ENCODE measurements around the gene FBLN2.

FBLN2 gene

GRCh38 chr3:13584427-13584891 lies 35.5 kb downstream of the FBLN2 start:
- DNase-seq: no peak

- DNase-seq: no peak
These were observed 36.0 kb downstream of the FBLN2 start for GRCh38 chr3:13584901-13585300.

GRCh38 chr3:13587442-13587841 lies 38.5 kb downstream of the FBLN2 start:
- DNase-seq: no peak

GRCh38 chr3:13588221-13588701 lies 39.3 kb downstream of the FBLN2 start:
- no peak for DNase-seq

- DNase-seq: no peak
These were observed 40.1 kb downstream of the FBLN2 start for GRCh38 chr3:13588993-13589392.

GRCh38 chr3:13590841-13591520 lies 42.1 kb downstream of the FBLN2 start:
- no peak for DNase-seq

DNA sequence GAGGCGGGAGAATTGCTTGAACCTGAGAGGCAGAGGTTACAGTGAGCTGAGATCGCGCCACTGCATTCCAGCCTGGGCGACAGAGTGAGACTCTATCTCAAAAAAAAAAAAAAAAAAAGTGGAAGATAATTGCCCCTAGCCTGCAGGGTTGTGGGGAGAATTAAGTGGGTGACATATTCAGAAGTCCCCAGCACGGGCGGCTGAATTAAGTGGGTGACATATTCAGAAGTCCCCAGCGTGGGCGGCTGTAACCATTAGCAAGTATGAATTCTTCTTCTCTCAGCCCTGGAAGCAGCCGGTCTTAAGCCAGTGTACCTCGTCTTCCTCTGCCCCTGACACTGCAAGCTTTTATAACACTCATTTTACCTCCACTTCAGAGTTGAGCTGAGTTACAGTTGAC lies 44.7 kb downstream of the FBLN2 start:
- DNase-seq: no peak

GRCh38 chr3:13594146-13594545 lies 45.2 kb downstream of the FBLN2 start:
- DNase-seq: no peak

DNA sequence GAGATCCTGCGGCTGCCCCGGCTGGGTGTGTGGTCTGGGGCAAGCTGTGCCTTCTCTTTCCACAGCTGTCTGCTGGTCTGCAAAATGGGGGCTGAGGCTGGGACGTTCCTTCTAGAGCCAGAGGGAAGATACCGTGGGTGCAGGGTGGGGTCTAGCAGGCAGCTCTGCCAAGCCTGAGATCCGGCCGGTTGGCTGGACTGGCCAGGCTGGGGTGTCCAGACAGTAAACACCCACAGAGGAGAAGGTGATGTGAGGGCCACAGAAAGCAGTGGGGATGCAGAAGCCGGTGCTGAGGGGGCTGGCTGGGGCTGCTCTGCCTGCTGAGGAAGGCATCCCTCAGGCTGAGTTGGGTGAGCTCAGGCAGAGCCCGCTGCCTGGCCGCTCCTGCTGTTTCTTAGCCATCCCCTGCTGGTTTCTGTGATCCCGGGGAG lies 46.1 kb downstream of the FBLN2 start:
- no peak for DNase-seq

DNA sequence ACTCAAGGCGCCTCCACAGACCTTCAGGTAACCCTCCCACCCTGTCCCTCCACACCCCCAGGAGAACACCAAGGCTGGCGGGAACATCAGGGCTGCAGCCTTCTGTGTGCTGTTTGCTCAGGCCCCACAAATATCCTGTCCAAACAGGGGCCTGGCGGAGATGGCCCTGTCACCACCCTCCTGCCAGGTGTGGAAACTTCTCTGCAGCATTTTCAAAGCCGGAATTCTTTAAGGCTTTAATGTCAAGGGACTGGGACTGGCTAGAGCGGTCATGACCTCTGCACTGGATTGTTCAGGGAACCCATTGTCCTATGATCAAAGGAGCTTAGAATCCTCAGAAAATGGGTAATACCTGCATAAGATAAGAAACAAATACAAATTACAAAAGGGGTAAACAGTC lies 46.6 kb downstream of the FBLN2 start:
- DNase-seq: no peak

- DNase-seq: no peak
These were observed 47.7 kb downstream of the FBLN2 start for GRCh38 chr3:13596426-13597205.

DNA sequence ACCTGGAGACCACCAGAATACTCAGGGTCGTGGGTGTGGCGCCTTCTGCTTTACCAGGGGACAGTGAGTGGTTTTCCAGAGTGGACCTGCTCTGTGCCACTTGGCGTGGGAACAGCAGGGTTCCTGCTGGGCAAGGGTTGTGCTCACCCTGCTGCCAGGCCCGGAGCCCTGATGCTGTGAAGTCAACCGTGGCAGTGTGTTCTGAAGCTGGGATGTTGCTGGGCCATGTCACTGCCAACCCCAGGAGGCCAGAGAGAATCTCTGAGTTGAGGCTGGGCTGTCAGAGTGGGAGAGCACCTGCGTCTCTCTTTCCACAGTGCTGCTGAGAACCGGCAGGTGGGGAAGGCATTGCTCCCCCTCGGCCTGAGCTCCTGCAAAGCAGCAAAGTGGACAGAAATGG lies 48.7 kb downstream of the FBLN2 start:
- no peak for DNase-seq

- DNase-seq: no peak
These were observed 49.3 kb downstream of the FBLN2 start for GRCh38 chr3:13598201-13598600.

GRCh38 chr3:13598926-13599886 lies 50.3 kb downstream of the FBLN2 start:
- DNase-seq: no peak

GRCh38 chr3:13599887-13600450 lies 51.0 kb downstream of the FBLN2 start:
- DNase-seq: no peak

DNA sequence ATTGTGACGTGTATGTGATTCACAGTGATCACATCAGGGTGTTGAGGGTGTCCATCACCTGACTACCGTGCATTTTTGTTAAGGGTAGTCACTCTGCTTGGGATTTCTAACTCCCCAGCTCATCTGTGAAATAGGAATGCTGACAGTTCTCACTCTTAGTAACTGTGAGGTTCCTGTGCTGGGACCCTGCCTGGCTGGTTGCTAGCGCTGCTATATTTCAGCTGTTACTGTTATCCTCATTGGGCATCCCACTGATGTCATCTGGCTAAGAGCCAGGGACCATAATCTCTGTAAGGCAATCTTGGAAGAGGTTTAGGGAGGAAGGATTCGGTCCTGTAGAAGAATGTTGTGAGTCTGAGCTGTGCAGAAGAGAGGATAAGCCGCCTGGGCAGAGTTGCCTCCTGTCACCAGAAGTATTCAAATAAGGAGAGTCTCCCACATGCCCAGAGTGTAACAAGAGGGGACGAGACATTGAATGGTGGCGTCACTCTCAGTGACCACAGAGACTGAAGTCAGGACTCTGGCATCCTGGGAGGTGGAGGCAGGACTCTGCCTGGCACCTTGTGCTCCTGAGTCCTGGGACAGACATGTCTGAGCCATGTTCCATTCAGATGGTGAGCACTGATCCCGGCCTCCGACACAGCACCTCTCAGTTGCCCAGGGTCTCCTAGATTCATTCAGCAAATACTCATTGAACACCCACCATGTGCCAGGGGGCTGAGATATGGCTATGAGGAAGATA lies 52.2 kb downstream of the FBLN2 start:
- no peak for DNase-seq

DNA sequence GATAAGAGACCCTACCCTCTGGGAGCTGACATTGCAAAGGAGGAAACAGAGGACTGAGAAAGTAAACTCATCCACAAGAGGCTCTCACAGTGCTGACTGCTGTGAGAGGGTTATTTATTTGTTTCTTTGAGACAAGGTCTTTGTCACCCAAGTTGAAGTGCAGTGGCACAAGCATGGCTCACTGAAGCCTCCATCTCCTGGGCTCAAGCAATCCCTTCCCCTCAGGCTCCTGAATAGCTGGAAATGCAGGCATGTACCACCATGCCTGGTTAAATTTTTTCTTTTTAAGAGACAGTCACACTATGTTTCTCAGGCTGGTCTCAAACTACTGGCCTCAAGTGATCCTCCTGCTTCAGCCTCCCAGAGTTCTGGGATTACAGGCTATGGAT lies 52.8 kb downstream of the FBLN2 start:
- DNase-seq: no peak

DNA sequence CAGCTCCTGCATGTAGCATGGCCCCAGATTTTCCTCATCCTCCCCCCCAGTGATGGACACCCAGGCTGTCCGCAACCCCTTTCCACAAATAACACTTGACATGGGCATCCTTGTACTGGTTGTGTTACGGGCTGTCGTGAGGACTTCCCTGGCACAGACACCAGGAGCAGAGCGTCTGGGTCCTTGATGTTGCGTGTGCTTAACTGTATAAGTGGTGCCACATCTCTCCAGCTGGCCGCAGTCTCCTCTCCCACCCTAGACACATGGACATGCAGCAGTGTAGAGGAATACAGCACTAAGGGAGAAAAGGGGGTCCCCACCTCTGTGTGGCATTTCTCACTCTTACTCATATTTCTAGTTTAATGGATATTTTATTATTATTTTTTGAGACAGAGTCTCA lies 56.6 kb downstream of the FBLN2 start:
- DNase-seq: no peak

GRCh38 chr3:13607821-13608597 lies 59.1 kb downstream of the FBLN2 start:
- DNase-seq: no peak

- DNase-seq: no peak
These were observed 60.2 kb downstream of the FBLN2 start for GRCh38 chr3:13608969-13609725.

Data from MV-4-11 (cell line).